Endothelial cell (in vitro differentiated cells): ENCODE measurements around the gene BMP10. TPM values are rescaled to one million over a fixed set of nuclear protein-coding genes. Genes with fewer than 3 reads are reported as not detected.

ENCODE experiments used
- DNase-seq: peaks from one replicate; pipeline ENCODE4 v3.0.0; 2021; ENCODE audit warnings: low spot score
- H3K27ac Mint-ChIP-seq: one replicate; pipeline ENCODE4 v1.8.0; 2021; ENCODE audit warnings: mixed read lengths, inconsistent platforms; ENCODE audit not compliant: unreplicated experiment
- H3K27me3 Mint-ChIP-seq: one replicate; pipeline ENCODE4 v1.8.0; 2021; ENCODE audit warnings: mild to moderate bottlenecking, moderate library complexity, mixed read lengths, inconsistent platforms; ENCODE audit not compliant: unreplicated experiment
- H3K36me3 Mint-ChIP-seq: one replicate; pipeline ENCODE4 v1.8.0; 2021; ENCODE audit warnings: mild to moderate bottlenecking, low read depth, mixed read lengths, inconsistent platforms; ENCODE audit not compliant: unreplicated experiment
- H3K4me1 Mint-ChIP-seq: one replicate; pipeline ENCODE4 v1.8.0; 2021; ENCODE audit warnings: mild to moderate bottlenecking, mixed read lengths, inconsistent platforms; ENCODE audit not compliant: unreplicated experiment
- H3K4me3 Mint-ChIP-seq: one replicate; pipeline ENCODE4 v1.8.0; 2021; ENCODE audit warnings: mild to moderate bottlenecking, mixed read lengths, inconsistent platforms; ENCODE audit not compliant: unreplicated experiment
- H3K9me3 Mint-ChIP-seq: one replicate; pipeline ENCODE4 v1.8.0; 2021; ENCODE audit warnings: mixed read lengths, inconsistent platforms; ENCODE audit not compliant: unreplicated experiment
- total RNA-seq: library from RNA; stranded (reverse); fragmentation: NEBNext Ultra II Directional; extraction: Animal tissue kit (Norgen Biotek cat#: 25700); gene quantifications from one replicate; pipeline ENCODE4 v1.2.1, GENCODE V29; 2021; ENCODE audit not compliant: unreplicated experiment
- TF ChIP-seq, protein P1 (sequence below): fragments of 200-600 bp; sonication (generic); IDR thresholded peaks from one replicate; pipeline ENCODE4 v1.5.0; 2021; ENCODE audit warnings: antibody characterized with exemption; ENCODE audit not compliant: unreplicated experiment

Gene BMP10
- total RNA-seq, 1 donor from 2014 or later = not detected

DNA sequence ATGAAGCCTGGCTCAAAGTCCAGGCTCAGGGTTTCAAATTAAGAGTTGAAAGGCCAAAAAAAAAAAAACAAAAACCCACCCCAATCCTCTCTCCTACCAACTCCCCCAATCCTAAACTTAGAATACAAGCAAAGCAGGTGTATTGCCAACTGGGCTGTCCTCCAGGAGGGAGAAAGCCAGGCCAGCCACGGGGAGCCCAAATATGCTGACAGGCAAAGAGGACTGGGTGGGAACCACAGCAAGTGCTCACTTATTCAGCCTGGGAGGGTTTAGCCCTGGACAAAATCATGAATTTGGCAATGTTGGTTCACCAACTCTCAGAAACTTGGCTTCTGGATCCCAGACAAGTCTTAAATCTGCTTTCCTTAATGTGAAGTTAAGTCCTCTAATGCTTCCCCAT is 45.0 kb upstream of the BMP10 start:
- no peaks in the 10 kb centered on the region for H3K27me3 Mint-ChIP-seq
- no peak overlapping the region for H3K4me3 Mint-ChIP-seq
- no peaks in the 10 kb centered on the region for H3K9me3 Mint-ChIP-seq
- peaks cover 17% of the 10 kb centered on the region for H3K4me1 Mint-ChIP-seq
- no peak overlapping the region for H3K27ac Mint-ChIP-seq
- TF ChIP-seq, protein P1, sequence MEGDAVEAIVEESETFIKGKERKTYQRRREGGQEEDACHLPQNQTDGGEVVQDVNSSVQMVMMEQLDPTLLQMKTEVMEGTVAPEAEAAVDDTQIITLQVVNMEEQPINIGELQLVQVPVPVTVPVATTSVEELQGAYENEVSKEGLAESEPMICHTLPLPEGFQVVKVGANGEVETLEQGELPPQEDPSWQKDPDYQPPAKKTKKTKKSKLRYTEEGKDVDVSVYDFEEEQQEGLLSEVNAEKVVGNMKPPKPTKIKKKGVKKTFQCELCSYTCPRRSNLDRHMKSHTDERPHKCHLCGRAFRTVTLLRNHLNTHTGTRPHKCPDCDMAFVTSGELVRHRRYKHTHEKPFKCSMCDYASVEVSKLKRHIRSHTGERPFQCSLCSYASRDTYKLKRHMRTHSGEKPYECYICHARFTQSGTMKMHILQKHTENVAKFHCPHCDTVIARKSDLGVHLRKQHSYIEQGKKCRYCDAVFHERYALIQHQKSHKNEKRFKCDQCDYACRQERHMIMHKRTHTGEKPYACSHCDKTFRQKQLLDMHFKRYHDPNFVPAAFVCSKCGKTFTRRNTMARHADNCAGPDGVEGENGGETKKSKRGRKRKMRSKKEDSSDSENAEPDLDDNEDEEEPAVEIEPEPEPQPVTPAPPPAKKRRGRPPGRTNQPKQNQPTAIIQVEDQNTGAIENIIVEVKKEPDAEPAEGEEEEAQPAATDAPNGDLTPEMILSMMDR = no peak
- DNase-seq = no peak
- H3K36me3 Mint-ChIP-seq = no peaks in the 10 kb centered on the region

DNA sequence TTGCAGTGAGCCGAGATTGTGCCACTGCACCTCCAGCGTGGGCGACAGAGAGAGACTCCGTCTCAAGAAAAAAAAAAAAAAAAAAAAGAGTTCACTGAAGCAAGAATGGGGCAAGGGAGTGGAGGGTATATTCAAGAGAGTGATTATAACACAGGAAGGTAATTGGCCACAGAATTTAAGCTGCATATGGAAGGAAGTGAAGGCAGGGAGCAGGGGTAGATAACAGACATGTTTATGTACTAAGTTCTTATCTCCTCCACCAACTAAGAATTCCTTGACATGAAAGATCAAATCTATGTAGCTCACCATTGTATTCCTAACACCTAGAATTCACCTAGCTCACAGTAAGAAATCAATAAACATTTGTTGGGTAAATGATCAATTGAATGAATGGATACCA is 44.2 kb upstream of the BMP10 start:
- peaks cover 19% of the 10 kb centered on the region for H3K4me1 Mint-ChIP-seq
- no peaks in the 10 kb centered on the region for H3K27me3 Mint-ChIP-seq
- H3K36me3 Mint-ChIP-seq = no peaks in the 10 kb centered on the region
- no peak overlapping the region for H3K4me3 Mint-ChIP-seq
- no peak for DNase-seq
- no peak overlapping the region for H3K27ac Mint-ChIP-seq
- H3K9me3 Mint-ChIP-seq = no peaks in the 10 kb centered on the region
- TF ChIP-seq, protein P1 = no peak

GRCh38 chr2:68913359-68913758 is 42.2 kb upstream of the BMP10 start:
- Mint-ChIP-seq H3K9me3 (no peaks in the 10 kb centered on the region), H3K27me3 (no peaks in the 10 kb centered on the region), H3K27ac (no peak overlapping the region), H3K4me1 (peaks cover 19% of the 10 kb centered on the region), H3K36me3 (no peaks in the 10 kb centered on the region), H3K4me3 (no peak overlapping the region)
- no peak for DNase-seq
- TF ChIP-seq, protein P1 = no peak

DNA sequence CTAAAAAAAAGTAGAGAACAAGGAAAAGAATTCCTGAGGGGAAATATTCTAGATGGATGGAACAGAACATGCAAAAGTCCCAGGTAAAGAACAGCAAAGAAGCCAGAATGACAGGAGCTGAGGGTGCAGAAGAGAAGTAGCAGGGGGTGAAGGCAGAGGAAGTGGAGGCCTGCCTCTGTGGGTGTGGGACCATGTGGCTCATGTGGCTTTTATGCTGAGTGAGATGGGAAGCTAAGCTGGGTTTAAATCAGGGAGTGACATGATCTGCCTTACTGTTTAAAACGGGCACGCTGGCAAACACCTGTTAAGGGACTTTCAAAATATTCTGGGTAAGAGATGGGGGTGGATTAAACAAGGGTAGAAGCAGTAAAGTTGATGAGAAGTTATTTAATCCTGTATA is 41.5 kb upstream of the BMP10 start:
- Mint-ChIP-seq H3K27me3 (no peaks in the 10 kb centered on the region), H3K27ac (no peak overlapping the region), H3K4me3 (no peak overlapping the region), H3K36me3 (no peaks in the 10 kb centered on the region), H3K9me3 (no peaks in the 10 kb centered on the region), H3K4me1 (peaks cover 19% of the 10 kb centered on the region)
- TF ChIP-seq, protein P1 = no peak
- DNase-seq = no peak

- no peak for DNase-seq
These were observed 40.9 kb upstream of the BMP10 start for GRCh38 chr2:68912111-68912510.

More at GRCh38 chr2:68912111-68912510, 40.9 kb upstream of the BMP10 start:
- H3K27ac Mint-ChIP-seq = no peak overlapping the region
- H3K4me3 Mint-ChIP-seq = no peak overlapping the region
- H3K36me3 Mint-ChIP-seq = no peaks in the 10 kb centered on the region
- H3K27me3 Mint-ChIP-seq = no peaks in the 10 kb centered on the region
- H3K9me3 Mint-ChIP-seq = no peaks in the 10 kb centered on the region
- TF ChIP-seq, protein P1 = no peak
- H3K4me1 Mint-ChIP-seq = peaks cover 19% of the 10 kb centered on the region
